H1 (cell line): ENCODE data around the gene MAGI3. TPM values are rescaled to one million over a fixed set of nuclear protein-coding genes. Genes with fewer than 3 reads are reported as not detected.

Experiments
- CTCF ChIA-PET: fragments of 300-600 bp; sonication (Branson Sonifier 250); formaldehyde crosslinking; loops from one replicate; lab custom pipeline; 2021; ENCODE audit not compliant: partially characterized antibody; lab: Charles Lee
- POLR2A ChIA-PET: fragments of 300-600 bp; sonication (Branson Sonifier 250); formaldehyde crosslinking; loops from one replicate; lab custom pipeline; 2021; ENCODE audit warnings: inconsistent platforms; ENCODE audit not compliant: partially characterized antibody; lab: Charles Lee
- DNase-seq, 2 experiments: peaks; one replicate each; pipeline versions ENCODE4 v3.0.0 to v3.0.0-alpha.2; 2010 to 2022; ENCODE audit warnings: low spot score in 2 of 2, low read depth in 1 of 2, mixed read lengths in 1 of 2
- FAIRE-seq: peaks from 2 replicates; lab custom pipeline; 2011; peaks lifted over from hg19 to GRCh38; lab: Jason Lieb, UNC
- H2AFZ ChIP-seq: 2 replicates; pipeline ENCODE4 v1.8.1; 2012; ENCODE audit warnings: low read length, inconsistent platforms
- H2AK5ac ChIP-seq: 2 replicates; pipeline ENCODE4 v1.6.1; 2013; ENCODE audit warnings: low read depth, low read length
- H2BK120ac ChIP-seq: replicated peaks from 2 replicates; pipeline ENCODE3; 2013; ENCODE audit warnings: low read depth, low read length, inconsistent platforms
- H2BK12ac ChIP-seq: 2 replicates; pipeline ENCODE4 v1.6.1; 2013; ENCODE audit warnings: low read depth, low read length
- H2BK15ac ChIP-seq: 2 replicates; pipeline ENCODE4 v1.6.1; 2013; ENCODE audit warnings: low read length
- H2BK20ac ChIP-seq: 2 replicates; pipeline ENCODE4 v1.6.1; 2013; ENCODE audit warnings: low read length
- H2BK5ac ChIP-seq: 2 replicates; pipeline ENCODE4 v1.6.1; 2013; ENCODE audit warnings: low read depth, low read length
- H3K14ac ChIP-seq: 2 replicates; pipeline ENCODE4 v1.6.1; 2013; ENCODE audit warnings: inconsistent platforms; ENCODE audit not compliant: insufficient read length
- H3K18ac ChIP-seq: 2 replicates; pipeline ENCODE4 v1.6.1; 2013; ENCODE audit warnings: low read length; ENCODE audit errors: extremely low read depth
- H3K23ac ChIP-seq: 2 replicates; pipeline ENCODE4 v1.6.1; 2013; ENCODE audit warnings: inconsistent platforms; ENCODE audit not compliant: insufficient read length
- H3K23me2 ChIP-seq: 2 replicates; pipeline ENCODE4 v1.6.1; 2013; ENCODE audit warnings: low read depth, low read length
- H3K27ac ChIP-seq: 2 replicates; pipeline ENCODE4 v1.6.1; 2011; ENCODE audit warnings: low read depth, low read length, inconsistent platforms
- H3K27me3 ChIP-seq, 4 experiments: replicated peaks in 1 of 4; 1 replicate in 1 of 4; 2 replicates in 3 of 4; pipeline versions ENCODE4 v1.6.1 to v1.8.1; 2011 to 2013; ENCODE audit warnings: low read length in 3 of 4, mild to moderate bottlenecking in 3 of 4, inconsistent platforms in 2 of 4, mixed read lengths in 2 of 4, moderate library complexity in 1 of 4; ENCODE audit not compliant: control insufficient read depth in 3 of 4, insufficient read depth in 3 of 4; ENCODE audit errors: extremely low read depth in 1 of 4
- H3K36me3 ChIP-seq, 4 experiments: 2 replicates each; pipeline versions ENCODE4 v1.6.1 to v1.8.1; 2011 to 2013; ENCODE audit warnings: mild to moderate bottlenecking in 4 of 4, low read length in 3 of 4, moderate library complexity in 2 of 4, control low read depth in 1 of 4, inconsistent platforms in 1 of 4; ENCODE audit not compliant: insufficient read depth in 4 of 4, control insufficient read depth in 2 of 4
- H3K4ac ChIP-seq: replicated peaks from 2 replicates; pipeline ENCODE3; 2013; ENCODE audit warnings: low read length, low read depth, mixed read lengths, inconsistent platforms; ENCODE audit not compliant: insufficient read length
- H3K4me1 ChIP-seq, 4 experiments: replicated peaks in 1 of 4; 1 replicate in 1 of 4; 2 replicates in 3 of 4; pipeline versions ENCODE4 v1.6.1 to v1.8.1; 2011 to 2013; ENCODE audit warnings: low read length in 3 of 4, inconsistent platforms in 2 of 4, mixed read lengths in 1 of 4; ENCODE audit not compliant: insufficient read depth in 4 of 4, control insufficient read depth in 3 of 4
- H3K4me2 ChIP-seq, 2 experiments: 2 replicates each; pipeline versions ENCODE4 v1.6.1 to v1.8.1; 2011 to 2013; ENCODE audit warnings: low read depth in 2 of 2, low read length in 2 of 2, control low read depth in 1 of 2, inconsistent platforms in 1 of 2, mild to moderate bottlenecking in 1 of 2; ENCODE audit not compliant: insufficient read depth in 1 of 2
- H3K4me3 ChIP-seq, 4 experiments: fragments of 200-600, 300-600 bp in 1 of 4; sonication (generic), shearing (Covaris generic), sonication (Bioruptor Twin) in 1 of 4; 2 replicates each; pipeline versions ENCODE4 v1.5.1 to v1.8.1; 2011 to 2016; ENCODE audit warnings: low read length in 4 of 4, low read depth in 3 of 4, control low read depth in 2 of 4, inconsistent platforms in 2 of 4, mild to moderate bottlenecking in 2 of 4, mixed read lengths in 1 of 4, moderate library complexity in 1 of 4; ENCODE audit not compliant: insufficient read depth in 2 of 4; ENCODE audit errors: extremely low read depth in 1 of 4
- H3K56ac ChIP-seq: replicated peaks from 2 replicates; pipeline ENCODE3; 2013; ENCODE audit warnings: low read depth, mild to moderate bottlenecking, mixed read lengths, low read length, inconsistent platforms; ENCODE audit not compliant: insufficient read length
- H3K79me1 ChIP-seq: 2 replicates; pipeline ENCODE4 v1.6.1; 2013; ENCODE audit warnings: low read depth, low read length, control low read depth
- H3K79me2 ChIP-seq, 2 experiments: 2 replicates each; pipeline versions ENCODE4 v1.6.1 to v1.8.1; 2012 to 2013; ENCODE audit warnings: low read length in 2 of 2, mild to moderate bottlenecking in 2 of 2, inconsistent platforms in 1 of 2; ENCODE audit not compliant: insufficient read depth in 2 of 2, control insufficient read depth in 1 of 2
- H3K9ac ChIP-seq, 4 experiments: replicated peaks in 1 of 4; 1 replicate in 1 of 4; 2 replicates in 3 of 4; pipeline versions ENCODE4 v1.6.1 to v1.8.1; 2011 to 2013; ENCODE audit warnings: low read depth in 3 of 4, low read length in 3 of 4, control low read depth in 2 of 4, mild to moderate bottlenecking in 2 of 4, moderate library complexity in 2 of 4, inconsistent platforms in 1 of 4; ENCODE audit errors: extremely low read depth in 1 of 4
- H3K9me3 ChIP-seq, 2 experiments: 2 replicates each; pipeline versions ENCODE4 v1.6.1 to v1.8.1; 2012 to 2013; ENCODE audit warnings: mild to moderate bottlenecking in 2 of 2, moderate library complexity in 2 of 2, control low read depth in 1 of 2, inconsistent platforms in 1 of 2, low read depth in 1 of 2, low read length in 1 of 2, mixed read lengths in 1 of 2; ENCODE audit not compliant: insufficient read depth in 2 of 2
- H4K20me1 ChIP-seq, 2 experiments: replicated peaks in 1 of 2; 2 replicates each; pipeline versions ENCODE3 to v1.8.1; 2011 to 2013; ENCODE audit warnings: inconsistent platforms in 2 of 2, low read length in 2 of 2, mild to moderate bottlenecking in 1 of 2; ENCODE audit not compliant: insufficient read depth in 2 of 2, control insufficient read depth in 1 of 2
- H4K5ac ChIP-seq: 2 replicates; pipeline ENCODE4 v1.6.1; 2013; ENCODE audit warnings: low read length, low read depth, mixed read lengths, inconsistent platforms; ENCODE audit not compliant: insufficient read length
- H4K8ac ChIP-seq: 2 replicates; pipeline ENCODE4 v1.8.0; 2013; ENCODE audit warnings: mild to moderate bottlenecking, moderate library complexity, low read length, inconsistent platforms; ENCODE audit not compliant: insufficient read depth; ENCODE audit errors: extremely low read depth
- H4K91ac ChIP-seq: replicated peaks from 2 replicates; pipeline ENCODE3; 2013; ENCODE audit warnings: low read length, mixed read lengths, inconsistent platforms; ENCODE audit not compliant: insufficient read length
- CREB1 ChIP-seq: IDR thresholded peaks from 2 replicates; pipeline ENCODE4 v1.6.1; 2012; ENCODE audit warnings: inconsistent platforms
- POU5F1 ChIP-seq: IDR thresholded peaks from 2 replicates; pipeline ENCODE4 v1.6.1; 2011; ENCODE audit warnings: low read depth, mild to moderate bottlenecking, low read length, moderate library complexity
- RAD21 ChIP-seq, 2 experiments: IDR thresholded peaks in 1 of 2; conservative IDR thresholded peaks in 1 of 2; 2 replicates each; pipeline ENCODE4 v1.6.1; 2011; ENCODE audit warnings: low read depth in 2 of 2, low read length in 2 of 2, improper control_type of control experiment in 1 of 2, inconsistent platforms in 1 of 2, mild to moderate bottlenecking in 1 of 2, moderate library complexity in 1 of 2
- SRF ChIP-seq: IDR thresholded peaks from 2 replicates; pipeline ENCODE4 v1.6.1; 2011; ENCODE audit warnings: mild to moderate bottlenecking, low read depth, low read length, moderate library complexity
- TAF7 ChIP-seq: optimal IDR thresholded peaks from 2 replicates; pipeline ENCODE3; 2011; ENCODE audit warnings: low read depth, mild to moderate bottlenecking, inconsistent platforms, low read length, moderate library complexity, borderline replicate concordance
- WGBS, 2 experiments: shearing (Covaris generic) in 1 of 2; methylation state at CpG; one replicate each; pipeline versions ENCODE4 v1.1.6 to v1.1.7; 2013 to 2015; ENCODE audit warnings: low lambda C conversion rate in 2 of 2, mixed read lengths in 2 of 2, inconsistent platforms in 1 of 2, low coverage in 1 of 2, missing lambda C conversion rate in 1 of 2; ENCODE audit not compliant: insufficient replicate concordance in 2 of 2, insufficient coverage in 1 of 2, insufficient read length in 1 of 2; ENCODE audit errors: extremely low coverage in 1 of 2, missing lambda C conversion rate in 1 of 2; 5-methylcytosine and 5-hydroxymethylcytosine counted together
- polyA plus RNA-seq, 7 experiments: library from polyadenylated mRNA; depleted of rRNA in 3 of 7; stranded (reverse) in 5 of 7; unstranded in 2 of 7; fragments of >200 nt in 5 of 7; fragments of 200-250 nt in 2 of 7; gene quantifications; 1 replicate in 5 of 7; 2 replicates in 1 of 7; 4 replicates in 1 of 7; pipeline versions ENCODE4 v1.2.1 to v1.2.3, GENCODE V29; 2011 to 2013; ENCODE audit warnings: missing spikeins in 2 of 7, mixed read lengths in 2 of 7
- total RNA-seq: library from RNA; stranded (reverse); fragmentation: NEBNext Ultra II Directional; extraction: Animal tissue kit (Norgen Biotek cat#: 25700); gene quantifications from 2 replicates; pipeline ENCODE4 v1.2.1, GENCODE V29; 2021
- TF ChIP-seq, protein P1 (sequence below): IDR thresholded peaks from 2 replicates; pipeline ENCODE4 v1.6.1; 2012; ENCODE audit warnings: inconsistent platforms

Gene MAGI3
- total and polyA plus RNA-seq, 2 of the 8 experiments (the other 6 are each of a cell fraction or from before 2014, with no cell fraction given) = 2.3 to 7.8 TPM

DNA sequence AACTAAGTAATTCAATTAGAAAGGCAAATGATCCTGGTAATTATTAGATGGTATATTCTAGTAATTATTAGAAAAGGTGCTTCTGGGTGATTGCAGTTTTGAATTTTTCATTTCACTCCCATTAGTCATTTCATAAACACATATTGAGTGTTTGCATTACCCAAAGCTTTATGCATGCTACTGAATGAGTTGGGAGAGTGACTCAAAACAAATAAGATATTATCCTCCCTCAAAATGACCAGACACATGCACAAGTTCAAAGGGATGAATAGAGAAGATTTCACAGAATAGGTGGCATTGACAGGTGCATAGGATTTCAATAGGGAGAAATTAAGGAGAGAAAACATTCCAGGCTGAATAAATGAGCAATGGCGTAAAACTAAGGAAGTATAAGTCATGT, 284.3 kb downstream of the MAGI3 start:
- Histone ChIP-seq H3K9me3 (no peaks in the 10 kb centered on the region), H4K5ac (no peak overlapping the region), H3K4ac (no peak overlapping the region), H4K20me1 (no peaks in the 10 kb centered on the region), H2AFZ (no peak overlapping the region), H3K23ac (no peak overlapping the region), H2BK120ac (no peak overlapping the region), H2AK5ac (no peak overlapping the region), H3K18ac (no peak overlapping the region), H3K27me3 (no peaks in the 10 kb centered on the region), H4K8ac (no peak overlapping the region), H2BK20ac (no peak overlapping the region), H2BK5ac (no peak overlapping the region), H3K14ac (no peak overlapping the region), H3K4me3 (no peak overlapping the region), H4K91ac (no peak overlapping the region), H3K56ac (no peak overlapping the region), H3K27ac (no peak overlapping the region), H3K36me3 (0 out of 8 replicates have a peak, but pooled peaks cover 0 to 2% (median 0%) of the 10 kb centered on the region in 4 experiments), H3K79me1 (no peaks in the 10 kb centered on the region), H3K79me2 (no peaks in the 10 kb centered on the region), H2BK15ac (no peak overlapping the region), H3K4me2 (no peak overlapping the region), H3K4me1 (no peaks in the 10 kb centered on the region), H3K9ac (no peak overlapping the region), H2BK12ac (no peak overlapping the region), H3K23me2 (no peaks in the 10 kb centered on the region)
- CTCF ChIA-PET = no interaction called here
- no peak for TF ChIP-seq CREB1
- TF ChIP-seq RAD21 (IDR thresholded peaks at IDR 0.05 in 1 of 2, conservative IDR thresholded peaks at IDR 0.05 in 1 of 2; ENCODE audit: low read depth in 2 of 2, low read length in 2 of 2) = no peak
- no peak for TF ChIP-seq SRF
- no peak for TF ChIP-seq TAF7
- TF ChIP-seq, protein P1, sequence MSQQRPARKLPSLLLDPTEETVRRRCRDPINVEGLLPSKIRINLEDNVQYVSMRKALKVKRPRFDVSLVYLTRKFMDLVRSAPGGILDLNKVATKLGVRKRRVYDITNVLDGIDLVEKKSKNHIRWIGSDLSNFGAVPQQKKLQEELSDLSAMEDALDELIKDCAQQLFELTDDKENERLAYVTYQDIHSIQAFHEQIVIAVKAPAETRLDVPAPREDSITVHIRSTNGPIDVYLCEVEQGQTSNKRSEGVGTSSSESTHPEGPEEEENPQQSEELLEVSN = no peak
- no peak for TF ChIP-seq POU5F1
- POLR2A ChIA-PET = no interaction called here
- FAIRE-seq (no peak), DNase-seq (no peak)
- WGBS, 2 experiments = 96% methylated on average over 1 of the region's 1 CpG; no CpG with 5 or more reads in 1 of the 2 experiments
